CD4-positive, alpha-beta T cell (primary cell): ENCODE measurements around the gene RBM5. TPM values are rescaled to one million over a fixed set of nuclear protein-coding genes. Genes with fewer than 3 reads are reported as not detected.

Experiments used
- ATAC-seq: fragments of 200-7000 bp; cut with Tn5 transposase; one replicate; pipeline ENCODE4 v1.10.0; 2022; ENCODE audit warnings: mild to moderate bottlenecking; ENCODE audit not compliant: poor library complexity
- CTCF ChIA-PET: fragments of 350-600 bp; sonication (Branson Sonifier 250); formaldehyde crosslinking; loops from one replicate; lab custom pipeline; 2021; ENCODE audit warnings: antibody characterized with exemption, inconsistent platforms; lab: Charles Lee
- POLR2A ChIA-PET: fragments of 350-600 bp; sonication (Branson Sonifier 250); formaldehyde crosslinking; loops from one replicate; lab custom pipeline; 2021; ENCODE audit warnings: antibody characterized with exemption, inconsistent platforms; lab: Charles Lee
- DNase-seq, 14 experiments: peaks; one replicate each; pipeline ENCODE4 v3.0.0-alpha.2; 2013 to 2020; ENCODE audit warnings: mixed read lengths in 2 of 14
- H3K27ac ChIP-seq, 2 donors: one replicate each; pipeline versions ENCODE4 v1.5.1 to v1.7.0; 2013; ENCODE audit warnings: low read length in 2 of 2, low read depth in 1 of 2, mild to moderate bottlenecking in 1 of 2
- H3K27me3 ChIP-seq, 2 experiments: 1 replicate in 1 of 2; 2 replicates in 1 of 2; pipeline versions ENCODE4 v1.6.1 to v1.7.0; 2013; ENCODE audit warnings: low read length in 2 of 2, control low read depth in 1 of 2, mild to moderate bottlenecking in 1 of 2, moderate library complexity in 1 of 2; ENCODE audit not compliant: insufficient read depth in 2 of 2, control insufficient read depth in 1 of 2
- H3K36me3 ChIP-seq: one replicate; pipeline ENCODE4 v1.6.1; 2013; ENCODE audit warnings: low read length, control low read depth; ENCODE audit not compliant: insufficient read depth
- H3K4me1 ChIP-seq: one replicate; pipeline ENCODE4 v1.6.1; 2013; ENCODE audit warnings: low read length, control low read depth; ENCODE audit not compliant: insufficient read depth
- H3K4me3 ChIP-seq: one replicate; pipeline ENCODE4 v1.5.1; 2013; ENCODE audit warnings: mild to moderate bottlenecking, low read length, moderate library complexity
- H3K9me3 ChIP-seq, 2 experiments: 1 replicate in 1 of 2; 2 replicates in 1 of 2; pipeline versions ENCODE4 v1.6.1 to v1.7.0; 2013; ENCODE audit warnings: low read length in 2 of 2, mild to moderate bottlenecking in 2 of 2, control low read depth in 1 of 2, moderate library complexity in 1 of 2; ENCODE audit not compliant: control insufficient read depth in 1 of 2, insufficient read depth in 1 of 2
- H3K27ac Mint-ChIP-seq: one replicate; pipeline ENCODE4 v1.8.0; 2020; ENCODE audit warnings: mixed read lengths
- H3K27me3 Mint-ChIP-seq: one replicate; pipeline ENCODE4 v1.8.0; 2021; ENCODE audit warnings: mixed read lengths
- H3K36me3 Mint-ChIP-seq: one replicate; pipeline ENCODE4 v1.8.0; 2021; ENCODE audit warnings: low read depth, mixed read lengths
- H3K4me1 Mint-ChIP-seq: one replicate; pipeline ENCODE4 v1.8.0; 2021; ENCODE audit warnings: low read depth, mixed read lengths
- H3K4me3 Mint-ChIP-seq: one replicate; pipeline ENCODE4 v1.8.0; 2020; ENCODE audit warnings: mild to moderate bottlenecking, mixed read lengths
- H3K9me3 Mint-ChIP-seq: one replicate; pipeline ENCODE4 v1.8.0; 2020; ENCODE audit warnings: mixed read lengths
- intact Hi-C, 2 experiments: fragments of 100-400 bp; cut with DNase I in 1 of 2; cut with micrococcal nuclease in 1 of 2; formaldehyde crosslinking; loops; one replicate each; pipeline versions ENCODE4 v1.15.1 to v1.9.0; 2023 to 2025; cut with DNase I, micrococcal nuclease
- total RNA-seq, 174 experiments: library from RNA in 2 of 174; stranded (reverse) in 2 of 174; gene quantifications; one replicate each; pipeline ENCODE4 v1.2.3 and lab custom pipeline; 2021 to 2026
- TF ChIP-seq, protein P1 (sequence below): fragments of 200-600 bp; IDR thresholded peaks from one replicate; pipeline ENCODE4 v1.8.0; 2022; ENCODE audit warnings: antibody characterized with exemption, mild to moderate bottlenecking

The RBM5 gene
- total RNA-seq, 2 experiments from 2014 or later = 324 to 330 TPM

DNA sequence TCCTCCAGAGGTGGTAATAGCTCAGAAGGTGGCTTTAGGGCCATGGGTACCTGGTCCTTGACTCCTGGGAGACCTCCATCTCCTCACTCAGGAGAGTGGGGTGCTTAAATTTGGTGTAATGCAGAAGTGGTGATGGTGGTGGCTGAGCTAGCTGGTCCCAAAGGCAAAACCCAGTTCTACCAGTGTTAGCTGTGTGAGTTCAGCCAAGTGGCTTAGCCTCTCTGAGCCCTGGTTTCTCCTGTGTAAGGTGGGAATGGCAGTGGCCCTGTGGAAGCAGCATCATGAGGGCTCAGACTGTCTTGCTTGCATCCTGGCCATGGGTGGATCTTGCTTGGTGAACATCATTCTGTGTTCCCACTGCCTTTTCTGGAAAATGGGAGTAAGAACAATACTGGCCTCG is 75.8 kb downstream of the RBM5 start:
- H3K27ac ChIP-seq = no peak overlapping the region
- ChIA-PET POLR2A (no interaction called here), CTCF (no interaction called here)
- no peaks in the 10 kb centered on the region for H3K9me3 ChIP-seq
- DNase-seq (no peak), ATAC-seq (no peak)
- no peaks in the 10 kb centered on the region for H3K4me1 ChIP-seq
- no peaks in the 10 kb centered on the region for H3K36me3 ChIP-seq
- Mint-ChIP-seq H3K36me3 (no peaks in the 10 kb centered on the region), H3K9me3 (no peaks in the 10 kb centered on the region), H3K27me3 (no peaks in the 10 kb centered on the region), H3K27ac (no peak overlapping the region), H3K4me3 (no peak overlapping the region), H3K4me1 (no peaks in the 10 kb centered on the region)
- intact Hi-C loops = loop anchor here in 1 of 2 experiments (10.0 kb wide), 1 partner anchor 230 kb away; no protein-coding TSS in a partner anchor
- H3K27me3 ChIP-seq = no peaks in the 10 kb centered on the region
- H3K4me3 ChIP-seq = no peak overlapping the region
- TF ChIP-seq, protein P1, sequence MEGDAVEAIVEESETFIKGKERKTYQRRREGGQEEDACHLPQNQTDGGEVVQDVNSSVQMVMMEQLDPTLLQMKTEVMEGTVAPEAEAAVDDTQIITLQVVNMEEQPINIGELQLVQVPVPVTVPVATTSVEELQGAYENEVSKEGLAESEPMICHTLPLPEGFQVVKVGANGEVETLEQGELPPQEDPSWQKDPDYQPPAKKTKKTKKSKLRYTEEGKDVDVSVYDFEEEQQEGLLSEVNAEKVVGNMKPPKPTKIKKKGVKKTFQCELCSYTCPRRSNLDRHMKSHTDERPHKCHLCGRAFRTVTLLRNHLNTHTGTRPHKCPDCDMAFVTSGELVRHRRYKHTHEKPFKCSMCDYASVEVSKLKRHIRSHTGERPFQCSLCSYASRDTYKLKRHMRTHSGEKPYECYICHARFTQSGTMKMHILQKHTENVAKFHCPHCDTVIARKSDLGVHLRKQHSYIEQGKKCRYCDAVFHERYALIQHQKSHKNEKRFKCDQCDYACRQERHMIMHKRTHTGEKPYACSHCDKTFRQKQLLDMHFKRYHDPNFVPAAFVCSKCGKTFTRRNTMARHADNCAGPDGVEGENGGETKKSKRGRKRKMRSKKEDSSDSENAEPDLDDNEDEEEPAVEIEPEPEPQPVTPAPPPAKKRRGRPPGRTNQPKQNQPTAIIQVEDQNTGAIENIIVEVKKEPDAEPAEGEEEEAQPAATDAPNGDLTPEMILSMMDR = no peak

DNA sequence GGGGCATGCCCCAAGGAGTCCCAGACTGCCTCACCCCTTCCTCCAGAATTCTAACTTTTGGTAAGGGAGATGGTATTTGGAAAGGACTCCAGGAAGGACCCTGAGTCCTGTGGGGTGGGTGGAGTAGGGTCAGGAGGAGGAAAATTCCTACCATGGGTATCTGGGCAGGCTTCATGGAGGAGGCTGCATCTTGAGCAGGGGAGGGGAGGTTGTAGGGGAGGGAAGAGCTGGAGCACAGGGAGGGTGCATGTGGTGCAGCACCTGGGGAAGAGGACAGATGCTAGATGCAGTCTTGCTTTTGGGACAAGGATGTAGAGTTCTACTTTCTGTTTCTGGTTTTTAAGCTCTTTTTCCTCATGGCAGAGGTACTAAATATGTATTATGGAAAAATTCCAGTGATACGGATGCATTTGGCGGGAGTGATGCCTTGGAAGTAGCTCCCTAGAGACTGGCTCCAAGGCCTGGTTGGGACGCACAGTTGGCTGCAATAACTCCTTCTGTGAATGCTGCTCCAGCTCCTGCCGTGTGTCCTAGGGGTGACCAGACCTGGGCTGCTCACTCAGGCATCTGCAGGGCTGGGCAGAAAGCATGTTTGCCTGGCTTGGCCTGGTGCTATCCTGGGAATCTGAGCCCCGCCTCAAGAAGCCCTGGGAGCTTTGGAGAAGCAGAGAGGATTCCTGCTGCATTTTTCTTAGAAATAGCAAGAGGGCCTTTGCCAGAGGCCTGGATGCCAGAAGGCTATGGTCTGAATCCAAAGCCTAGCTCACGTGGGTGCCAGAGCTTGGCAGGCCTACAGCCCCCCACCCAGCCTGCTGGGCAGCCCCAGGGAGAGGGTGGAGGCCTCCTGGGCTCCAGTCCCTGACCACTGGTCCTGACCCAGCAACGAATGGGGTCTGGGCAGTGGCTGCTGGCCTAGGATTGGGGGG is 76.5 kb downstream of the RBM5 start:
- no peak overlapping the region for H3K4me3 Mint-ChIP-seq
- H3K9me3 ChIP-seq = no peaks in the 10 kb centered on the region
- no peak for ATAC-seq
- CTCF ChIA-PET = no interaction called here
- H3K27ac ChIP-seq = no peak overlapping the region
- no peak overlapping the region for H3K27ac Mint-ChIP-seq
- no peaks in the 10 kb centered on the region for H3K36me3 ChIP-seq
- intact Hi-C loops = loop anchor here in 1 of 2 experiments (10.0 kb wide), 1 partner anchor 230 kb away; no protein-coding TSS in a partner anchor
- no peaks in the 10 kb centered on the region for H3K27me3 Mint-ChIP-seq
- no peaks in the 10 kb centered on the region for H3K4me1 Mint-ChIP-seq
- H3K36me3 Mint-ChIP-seq = no peaks in the 10 kb centered on the region
- no peaks in the 10 kb centered on the region for H3K4me1 ChIP-seq
- H3K4me3 ChIP-seq = no peak overlapping the region
- TF ChIP-seq, protein P1 = no peak
- no peak for DNase-seq
- no peaks in the 10 kb centered on the region for H3K27me3 ChIP-seq
- H3K9me3 Mint-ChIP-seq = no peaks in the 10 kb centered on the region
- POLR2A ChIA-PET = no interaction called here

DNA sequence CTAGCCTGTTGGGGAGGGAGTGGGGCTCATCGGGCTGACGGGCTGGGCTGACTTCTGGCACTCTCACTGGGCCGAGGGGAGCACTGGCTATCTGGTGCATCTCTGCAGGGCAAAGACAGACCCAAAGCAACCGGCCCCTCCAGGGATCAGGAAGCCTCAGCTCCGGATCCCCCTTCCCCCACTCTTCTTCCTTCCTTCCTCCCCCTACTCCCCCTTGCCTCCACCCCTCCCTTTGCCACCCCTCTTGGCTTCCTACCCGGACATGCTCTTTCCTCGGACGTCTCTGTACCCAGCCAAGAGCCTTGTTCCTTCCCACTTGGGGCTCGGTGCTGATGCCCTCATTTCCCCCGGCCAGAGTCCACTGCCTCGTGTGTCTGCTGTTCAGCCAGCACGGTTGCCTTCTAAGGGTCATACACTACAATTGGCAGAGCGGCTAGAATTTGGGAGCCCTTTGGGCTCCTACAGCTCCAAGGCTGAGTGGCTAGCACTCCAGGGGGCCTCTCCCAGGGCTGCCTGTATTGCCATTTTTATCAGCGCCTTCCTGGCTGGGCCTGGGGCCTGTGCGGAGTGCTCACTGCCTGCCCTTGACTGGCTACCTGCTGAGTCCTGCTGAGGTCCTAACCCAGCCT is 77.3 kb downstream of the RBM5 start:
- Mint-ChIP-seq H3K27me3 (no peaks in the 10 kb centered on the region), H3K4me3 (no peak overlapping the region), H3K36me3 (no peaks in the 10 kb centered on the region), H3K9me3 (no peaks in the 10 kb centered on the region), H3K27ac (no peak overlapping the region), H3K4me1 (no peaks in the 10 kb centered on the region)
- Histone ChIP-seq H3K4me1 (no peaks in the 10 kb centered on the region), H3K27ac (no peak overlapping the region), H3K4me3 (no peak overlapping the region), H3K36me3 (no peaks in the 10 kb centered on the region), H3K27me3 (no peaks in the 10 kb centered on the region), H3K9me3 (no peaks in the 10 kb centered on the region)
- TF ChIP-seq, protein P1 = no peak
- intact Hi-C loops = loop anchor here in 1 of 2 experiments (10.0 kb wide), 1 partner anchor 229 kb away; no protein-coding TSS in a partner anchor
- ATAC-seq = no peak
- ChIA-PET CTCF (no interaction called here), POLR2A (no interaction called here)
- no peak for DNase-seq
